AG10803 (cell line): ENCODE measurements around the gene PPP2R2C.

Experiments used
- DNase-seq: peaks from one replicate; pipeline ENCODE4 v3.0.0; 2010; ENCODE audit warnings: low read depth
- H3K4me3 ChIP-seq: 2 replicates; pipeline ENCODE4 v1.5.1; 2011; ENCODE audit warnings: mild to moderate bottlenecking, low read length, control low read depth
- TF ChIP-seq, protein P1 (sequence below): conservative IDR thresholded peaks from 2 replicates; pipeline ENCODE4 v1.5.1; 2011; ENCODE audit warnings: mild to moderate bottlenecking, low read length, control low read depth, inconsistent platforms

The PPP2R2C gene

DNA sequence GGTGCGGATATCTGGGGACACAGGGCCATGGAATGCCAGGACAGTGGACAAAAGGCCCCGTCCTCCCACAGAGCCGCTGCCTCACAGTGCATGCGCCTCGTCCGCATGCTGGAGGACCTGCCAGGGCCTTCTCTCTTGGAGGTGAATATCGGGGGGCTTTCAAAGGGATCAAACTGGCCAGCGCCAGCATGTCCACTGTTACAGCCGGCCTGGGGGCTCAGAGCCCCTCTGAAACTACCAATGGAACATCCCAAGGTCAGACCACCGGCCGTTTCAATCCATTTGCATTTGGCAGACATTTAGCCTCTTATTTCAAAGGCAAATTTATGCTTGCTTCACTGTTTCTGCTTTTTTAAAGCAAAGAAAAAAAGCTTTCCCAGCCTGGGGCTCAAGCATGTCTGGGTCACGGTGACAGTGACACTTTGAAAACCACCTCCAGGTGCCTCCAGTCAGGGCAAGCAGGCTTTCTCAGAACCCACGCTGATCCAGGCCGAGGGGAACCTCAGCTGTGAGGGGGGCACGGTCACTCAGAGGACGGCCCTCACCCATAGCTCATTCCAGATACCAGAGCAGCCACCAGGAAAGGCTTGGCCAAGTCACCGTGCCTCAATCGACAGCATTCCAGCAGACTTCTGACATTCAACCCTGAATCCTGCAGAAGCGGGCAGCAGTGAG is 57.2 kb downstream of the PPP2R2C start:
- TF ChIP-seq, protein P1, sequence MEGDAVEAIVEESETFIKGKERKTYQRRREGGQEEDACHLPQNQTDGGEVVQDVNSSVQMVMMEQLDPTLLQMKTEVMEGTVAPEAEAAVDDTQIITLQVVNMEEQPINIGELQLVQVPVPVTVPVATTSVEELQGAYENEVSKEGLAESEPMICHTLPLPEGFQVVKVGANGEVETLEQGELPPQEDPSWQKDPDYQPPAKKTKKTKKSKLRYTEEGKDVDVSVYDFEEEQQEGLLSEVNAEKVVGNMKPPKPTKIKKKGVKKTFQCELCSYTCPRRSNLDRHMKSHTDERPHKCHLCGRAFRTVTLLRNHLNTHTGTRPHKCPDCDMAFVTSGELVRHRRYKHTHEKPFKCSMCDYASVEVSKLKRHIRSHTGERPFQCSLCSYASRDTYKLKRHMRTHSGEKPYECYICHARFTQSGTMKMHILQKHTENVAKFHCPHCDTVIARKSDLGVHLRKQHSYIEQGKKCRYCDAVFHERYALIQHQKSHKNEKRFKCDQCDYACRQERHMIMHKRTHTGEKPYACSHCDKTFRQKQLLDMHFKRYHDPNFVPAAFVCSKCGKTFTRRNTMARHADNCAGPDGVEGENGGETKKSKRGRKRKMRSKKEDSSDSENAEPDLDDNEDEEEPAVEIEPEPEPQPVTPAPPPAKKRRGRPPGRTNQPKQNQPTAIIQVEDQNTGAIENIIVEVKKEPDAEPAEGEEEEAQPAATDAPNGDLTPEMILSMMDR = no peak
- no peak overlapping the region for H3K4me3 ChIP-seq
- DNase-seq = no peak

DNA sequence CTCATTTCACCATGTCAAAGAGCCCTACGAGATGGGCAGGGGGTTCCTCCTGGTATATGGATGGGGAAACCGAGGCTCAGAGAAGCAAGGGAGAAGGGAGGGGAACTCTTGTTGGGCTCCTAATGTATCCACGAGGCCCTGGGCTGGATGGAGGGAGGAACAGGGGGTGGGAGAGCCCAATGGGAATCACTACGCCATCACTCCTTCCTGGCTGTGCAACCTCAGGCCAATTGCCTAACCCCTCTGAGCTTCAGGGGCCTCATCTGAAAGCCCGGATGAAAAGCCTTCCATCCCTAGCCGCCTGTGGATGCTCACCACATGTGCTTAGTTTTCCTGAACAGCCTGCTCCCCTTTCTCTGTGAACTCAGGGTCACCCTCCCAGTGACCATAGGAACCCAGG is 57.8 kb downstream of the PPP2R2C start:
- DNase-seq = no peak
- TF ChIP-seq, protein P1 = no peak
- no peak overlapping the region for H3K4me3 ChIP-seq

GRCh38 chr4:6410664-6411063 is 61.8 kb downstream of the PPP2R2C start:
- DNase-seq = no peak
- H3K4me3 ChIP-seq = no peak overlapping the region
- TF ChIP-seq, protein P1 = no peak

DNA sequence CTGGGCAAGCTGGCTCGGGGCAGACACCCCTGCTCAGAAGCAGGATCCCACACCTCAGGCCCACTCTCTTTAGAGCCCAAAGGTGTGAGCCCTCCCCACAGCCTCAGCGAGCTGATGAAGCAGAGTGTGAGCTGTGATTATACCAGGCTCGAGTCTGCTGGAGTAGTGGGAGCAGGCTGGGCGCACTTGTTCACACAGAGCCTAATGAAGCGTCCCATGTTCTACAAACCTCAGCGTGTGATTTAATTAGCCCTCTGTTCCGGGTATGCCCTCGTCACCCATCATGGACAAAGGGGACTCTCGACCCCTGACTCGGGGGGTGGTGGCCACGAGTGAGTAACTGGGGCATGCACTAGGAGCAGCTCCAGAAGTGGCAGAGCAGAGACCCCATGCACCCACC is 62.3 kb downstream of the PPP2R2C start:
- no peak for DNase-seq
- TF ChIP-seq, protein P1 = no peak
- no peak overlapping the region for H3K4me3 ChIP-seq

DNA sequence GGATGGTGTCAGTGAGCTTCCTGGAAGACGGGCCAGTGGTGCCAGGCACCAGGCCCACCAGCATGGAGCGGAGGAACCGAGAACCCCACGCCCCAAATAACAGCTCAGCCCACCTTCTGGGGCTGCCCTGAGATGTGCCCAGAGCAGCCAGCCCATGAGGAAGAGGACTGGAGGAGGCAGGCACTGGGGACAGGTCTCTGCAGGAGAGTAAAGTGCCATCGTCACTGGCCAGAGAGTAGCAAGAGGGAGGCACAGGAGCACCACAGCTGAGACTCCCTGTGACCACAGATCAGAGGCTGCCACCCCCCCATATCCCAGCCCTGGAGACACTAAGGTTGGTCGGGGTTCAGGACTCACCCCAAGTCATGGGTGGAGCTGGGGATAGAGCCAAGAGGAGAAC is 63.0 kb downstream of the PPP2R2C start:
- no peak for DNase-seq
- TF ChIP-seq, protein P1 = no peak
- H3K4me3 ChIP-seq = no peak overlapping the region

- H3K4me3 ChIP-seq = no peak overlapping the region
- DNase-seq = no peak
- TF ChIP-seq, protein P1 = no peak
Observed at GRCh38 chr4:6408263-6408662, 64.2 kb downstream of the PPP2R2C start.

DNA sequence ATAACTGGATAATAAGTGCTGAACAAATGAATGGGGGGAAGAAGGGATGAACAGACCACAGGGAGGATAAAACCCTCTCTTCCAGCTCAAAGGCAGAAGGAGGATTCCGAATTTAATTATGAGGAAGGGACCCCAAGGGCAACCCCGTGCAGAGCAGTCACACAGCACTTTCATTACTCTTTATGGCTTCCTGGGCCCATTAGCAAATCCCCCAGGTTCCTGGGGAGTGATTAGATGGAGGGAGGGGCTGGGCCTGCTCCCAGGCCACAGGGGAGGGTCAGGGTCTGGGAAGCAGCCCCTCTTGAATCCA is 67.1 kb downstream of the PPP2R2C start:
- DNase-seq = no peak
- H3K4me3 ChIP-seq = no peak overlapping the region
- TF ChIP-seq, protein P1 = no peak
